HuH-7 (cell line): Measurements from ENCODE around the gene TGFBR3.

ENCODE experiments used
- DNase-seq: peaks from one replicate; pipeline ENCODE4 v3.0.0; 2011; ENCODE audit warnings: low spot score

TGFBR3 gene

DNA sequence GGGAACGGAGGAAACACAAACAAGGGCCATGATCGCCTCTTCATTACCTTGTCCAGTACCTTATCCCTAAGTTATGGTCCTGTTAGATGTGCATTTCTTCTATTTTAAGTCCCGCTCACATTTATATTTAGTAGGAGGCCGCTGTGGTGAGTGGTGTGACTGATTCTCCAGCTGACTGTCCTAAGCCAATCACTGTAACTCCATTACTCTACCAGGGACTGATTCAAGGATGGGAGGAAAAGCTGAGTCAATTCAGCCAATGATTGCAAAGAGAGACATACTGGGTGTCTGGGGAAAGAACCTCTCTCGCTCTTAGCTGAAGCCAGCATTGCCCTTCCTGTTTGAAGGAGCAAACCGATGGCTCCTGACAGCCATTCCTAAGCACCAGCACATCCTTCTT, 59.7 kb downstream of the TGFBR3 start:
- no peak for DNase-seq

DNA sequence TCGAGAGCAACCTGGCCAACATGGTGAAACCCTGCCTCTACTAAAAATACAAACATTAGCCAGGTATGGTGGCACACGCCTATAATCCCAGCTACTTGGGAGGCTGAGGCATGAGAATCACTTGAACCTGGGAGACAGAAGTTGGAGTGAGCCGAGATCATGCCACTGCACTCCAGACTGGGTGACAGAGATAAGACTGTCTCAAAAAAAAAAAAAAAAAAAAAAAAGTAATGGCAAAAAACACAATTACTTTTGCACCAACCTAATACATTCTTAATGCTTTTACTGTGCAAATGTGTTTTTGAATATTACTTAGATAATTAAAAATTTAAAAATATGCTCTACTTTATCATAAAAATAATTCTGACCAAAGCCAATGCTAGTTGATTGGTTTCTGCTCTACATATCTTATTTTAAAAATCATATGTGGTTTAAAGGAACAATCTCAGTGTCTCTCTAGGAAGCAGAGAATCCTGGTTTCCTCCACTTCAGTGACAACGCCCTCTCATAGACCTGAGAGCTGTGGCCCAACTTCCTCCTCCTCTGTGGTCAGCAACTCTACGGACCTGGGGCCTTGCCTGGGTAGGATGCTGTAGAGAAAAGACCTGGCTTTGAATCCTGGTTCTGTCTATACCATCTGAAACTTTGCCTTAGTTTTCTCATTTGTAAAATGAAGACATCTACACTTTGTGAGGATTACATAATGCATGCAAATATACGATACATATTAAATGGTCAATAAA, 64.7 kb downstream of the TGFBR3 start:
- DNase-seq = no peak

DNA sequence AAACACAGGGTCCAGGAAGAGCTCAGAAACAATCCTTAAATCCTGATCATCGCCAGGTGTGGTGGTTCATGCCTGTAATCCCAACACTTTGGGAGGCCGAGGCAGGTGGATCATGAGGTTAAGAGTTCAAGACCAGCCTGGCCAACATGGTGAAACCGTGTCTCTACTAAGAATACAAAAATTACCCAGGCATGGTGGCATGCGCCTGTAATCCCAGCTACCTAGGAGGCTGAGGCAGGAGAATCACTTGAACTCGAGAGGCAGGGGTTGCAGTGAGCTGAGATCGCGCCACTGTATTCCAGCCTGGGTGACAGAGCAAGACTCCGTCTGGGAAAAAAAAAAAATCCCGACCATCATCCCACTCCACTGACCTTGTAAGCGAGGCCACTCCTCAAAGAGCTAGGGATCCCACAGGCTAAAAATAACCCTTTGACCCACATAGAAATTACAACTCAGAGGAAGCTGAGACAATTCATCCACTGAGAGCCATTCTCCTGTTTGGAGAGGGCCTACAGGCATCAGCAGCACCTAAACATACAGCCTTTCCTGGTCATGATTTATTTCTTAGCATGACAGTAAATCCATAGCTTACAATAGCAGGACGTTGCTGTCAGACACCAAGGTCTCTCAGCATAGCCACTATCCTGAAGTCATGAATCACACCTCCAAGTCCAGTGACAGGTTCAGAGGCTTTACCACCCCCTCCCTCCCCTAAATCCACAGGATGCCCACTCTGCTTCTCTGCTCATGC, 66.7 kb downstream of the TGFBR3 start:
- no peak for DNase-seq

DNA sequence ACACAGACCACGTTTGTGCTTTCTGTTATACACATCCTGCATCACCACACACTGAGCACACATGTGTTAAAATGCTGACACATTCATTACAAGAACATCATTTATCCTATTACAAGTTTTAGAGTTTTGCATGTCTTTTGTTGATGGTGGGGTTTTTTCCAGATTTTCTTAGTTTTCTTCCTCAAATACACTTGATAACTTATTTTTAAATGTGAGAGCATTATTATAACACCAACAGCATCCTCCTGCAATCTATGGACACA, 67.3 kb downstream of the TGFBR3 start:
- DNase-seq = no peak

DNA sequence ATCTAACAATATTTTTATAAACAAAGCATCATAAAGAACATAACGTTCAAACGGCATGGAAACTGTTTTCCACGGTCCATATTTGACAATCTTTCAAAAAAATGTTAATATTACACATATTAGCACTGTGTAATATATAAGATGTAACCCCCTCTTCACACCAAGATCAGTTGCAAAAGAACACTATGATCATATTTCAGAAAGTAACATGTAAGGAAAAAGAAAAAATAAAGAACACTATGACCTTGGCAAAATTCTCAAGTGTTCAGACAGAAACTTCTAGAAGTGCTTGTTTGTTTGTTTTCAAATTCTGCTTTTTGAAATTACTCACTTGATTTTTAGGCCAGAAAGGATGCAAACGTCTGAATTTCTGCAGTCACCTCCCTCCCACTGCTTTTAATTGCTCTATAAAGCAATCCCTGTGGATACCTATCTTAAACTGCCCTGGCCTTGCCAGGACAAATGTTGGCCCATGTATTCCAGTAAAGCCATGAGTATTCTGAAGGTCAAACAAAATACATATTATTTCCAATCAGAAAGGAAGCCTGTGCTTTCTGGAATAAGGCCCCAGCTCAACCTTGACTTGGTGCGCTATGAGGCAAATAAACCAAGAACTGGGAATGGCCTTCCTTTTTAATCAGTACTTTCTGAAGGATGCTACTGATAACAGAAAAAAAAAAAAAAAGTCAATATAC, 68.6 kb downstream of the TGFBR3 start:
- DNase-seq = no peak

DNA sequence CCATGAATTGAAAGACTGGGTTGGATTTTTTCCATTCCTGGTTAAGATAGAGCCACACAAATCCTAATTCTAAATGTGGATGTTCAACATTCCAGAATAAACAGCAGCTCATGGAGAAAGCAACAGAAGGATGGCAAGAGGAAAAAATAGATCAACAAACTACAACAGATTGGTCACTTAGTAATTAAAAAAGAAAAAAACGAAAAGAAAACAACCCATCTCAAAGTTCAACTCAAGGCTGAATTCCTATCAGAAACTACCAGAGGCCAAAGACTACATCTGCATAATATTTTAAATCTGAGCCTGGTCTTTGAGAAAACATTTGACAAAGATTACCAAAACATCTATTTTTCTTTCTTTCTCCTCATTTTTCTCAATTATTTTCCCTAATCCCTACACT, 69.9 kb downstream of the TGFBR3 start:
- no peak for DNase-seq

DNA sequence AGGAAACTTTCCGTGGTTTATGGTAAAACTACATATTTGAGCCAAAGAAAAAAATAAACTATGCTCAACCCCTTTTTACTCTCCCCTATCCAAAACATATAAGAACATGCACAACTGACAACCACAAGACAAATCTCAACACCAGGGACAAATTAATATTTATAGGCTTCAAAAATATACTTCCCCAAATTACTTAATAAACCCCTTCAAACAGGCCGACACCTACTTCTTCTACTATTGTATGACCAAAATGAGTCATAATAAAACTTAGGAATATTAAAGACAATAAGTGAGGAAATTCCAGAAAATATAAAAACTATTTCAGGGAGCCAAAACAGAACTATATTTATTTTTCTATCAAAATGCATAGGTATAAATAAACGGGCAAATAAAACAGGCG, 71.5 kb downstream of the TGFBR3 start:
- no peak for DNase-seq

DNA sequence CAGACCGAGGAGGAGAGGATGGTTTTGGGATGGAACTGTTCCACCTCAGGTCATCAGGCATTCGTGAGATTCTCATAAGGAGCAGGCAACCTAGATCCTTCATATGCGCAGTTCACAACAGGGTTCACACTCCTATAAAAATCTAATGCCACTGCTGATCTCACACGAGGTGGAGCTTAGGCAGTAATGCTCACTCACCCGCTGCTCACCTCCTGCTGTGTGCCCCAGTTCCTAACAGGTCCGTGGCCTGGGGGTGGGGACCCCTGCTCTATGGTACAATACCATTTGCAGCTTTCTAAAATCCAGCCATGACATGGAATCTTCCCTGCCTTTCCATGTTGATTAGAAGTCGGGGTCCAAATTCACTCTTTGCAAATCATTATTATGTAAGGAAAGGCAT, 72.1 kb downstream of the TGFBR3 start:
- DNase-seq = no peak

DNA sequence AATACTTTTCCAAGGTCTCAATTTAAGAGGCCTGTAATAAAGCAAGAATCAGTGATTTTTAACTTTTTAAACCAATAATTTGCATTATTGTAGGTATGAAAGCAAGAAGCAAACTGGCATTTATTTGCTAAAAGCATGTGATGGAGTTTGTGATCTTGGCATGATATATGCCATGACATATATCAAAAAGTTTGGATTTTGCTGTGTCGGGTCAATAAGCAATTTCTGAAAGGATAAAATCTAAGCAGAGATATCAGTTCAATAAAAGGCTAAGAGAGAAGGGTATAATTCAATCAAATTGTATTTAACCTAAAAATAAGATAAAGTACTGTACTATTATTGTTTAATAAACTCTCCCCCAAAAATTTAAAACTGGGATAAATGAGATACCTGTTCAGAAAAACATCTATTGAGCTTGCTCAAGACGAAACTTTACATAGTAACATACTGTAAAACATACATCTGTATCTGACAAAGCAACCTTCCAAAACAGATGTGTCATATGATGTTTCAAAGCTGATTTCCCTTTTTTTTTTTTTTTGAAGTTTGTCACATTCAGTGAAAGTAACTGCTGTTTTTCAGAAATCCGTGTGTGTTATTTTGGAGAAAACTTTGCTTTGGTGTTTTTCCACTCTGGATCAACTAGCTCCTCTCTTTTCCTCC, 74.5 kb downstream of the TGFBR3 start:
- no peak for DNase-seq

DNA sequence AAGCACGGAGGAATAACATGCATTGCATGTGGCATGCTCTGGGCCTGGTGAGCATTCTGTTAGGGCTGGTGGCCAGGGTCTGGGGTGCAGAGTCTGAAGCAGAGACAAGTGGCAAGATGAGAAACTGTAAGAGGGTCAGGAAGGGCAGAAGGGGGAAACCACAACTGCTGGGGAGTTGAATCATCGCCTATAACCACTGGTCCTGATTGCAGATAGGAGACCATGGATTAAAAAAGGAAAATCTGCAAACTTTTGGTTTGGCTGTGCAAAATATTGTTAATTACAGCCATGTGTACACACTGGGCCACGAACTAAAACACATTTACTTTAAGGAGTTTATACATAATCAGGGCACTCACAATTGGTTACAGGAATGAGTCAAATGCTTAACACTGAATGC, 76.6 kb downstream of the TGFBR3 start:
- no peak for DNase-seq

DNA sequence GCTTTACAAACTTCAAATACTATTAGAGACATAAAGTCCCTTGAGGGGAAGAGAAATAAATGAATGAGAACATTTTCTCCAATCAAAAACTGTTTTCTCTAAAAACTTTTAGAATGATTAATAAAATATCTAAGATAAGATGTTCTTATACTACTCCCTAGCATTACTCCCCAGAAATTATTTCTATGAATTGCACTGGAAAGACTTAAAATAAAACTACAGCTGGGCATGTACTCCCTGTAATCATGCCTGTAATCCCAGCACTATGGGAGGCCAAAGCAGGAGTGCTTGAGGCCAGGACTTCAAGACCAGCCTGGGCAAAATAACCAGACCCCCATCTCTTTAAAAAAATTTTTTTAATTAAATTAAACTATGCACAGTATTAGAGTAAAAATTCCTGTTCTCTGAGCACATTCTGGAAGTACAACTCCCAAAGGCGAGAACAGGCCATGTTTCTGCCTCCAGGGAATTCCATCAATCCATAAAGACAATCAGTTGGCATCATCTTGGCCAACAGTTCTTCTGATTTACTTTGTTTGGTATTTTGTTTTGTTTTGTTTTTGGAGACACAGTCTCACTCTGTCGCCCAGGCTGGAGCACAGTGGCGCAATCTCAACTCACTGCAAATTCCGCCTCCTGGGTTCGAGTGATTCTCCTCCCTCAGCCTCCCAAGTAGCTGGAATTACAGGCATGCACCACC, 77.9 kb downstream of the TGFBR3 start:
- DNase-seq = no peak

DNA sequence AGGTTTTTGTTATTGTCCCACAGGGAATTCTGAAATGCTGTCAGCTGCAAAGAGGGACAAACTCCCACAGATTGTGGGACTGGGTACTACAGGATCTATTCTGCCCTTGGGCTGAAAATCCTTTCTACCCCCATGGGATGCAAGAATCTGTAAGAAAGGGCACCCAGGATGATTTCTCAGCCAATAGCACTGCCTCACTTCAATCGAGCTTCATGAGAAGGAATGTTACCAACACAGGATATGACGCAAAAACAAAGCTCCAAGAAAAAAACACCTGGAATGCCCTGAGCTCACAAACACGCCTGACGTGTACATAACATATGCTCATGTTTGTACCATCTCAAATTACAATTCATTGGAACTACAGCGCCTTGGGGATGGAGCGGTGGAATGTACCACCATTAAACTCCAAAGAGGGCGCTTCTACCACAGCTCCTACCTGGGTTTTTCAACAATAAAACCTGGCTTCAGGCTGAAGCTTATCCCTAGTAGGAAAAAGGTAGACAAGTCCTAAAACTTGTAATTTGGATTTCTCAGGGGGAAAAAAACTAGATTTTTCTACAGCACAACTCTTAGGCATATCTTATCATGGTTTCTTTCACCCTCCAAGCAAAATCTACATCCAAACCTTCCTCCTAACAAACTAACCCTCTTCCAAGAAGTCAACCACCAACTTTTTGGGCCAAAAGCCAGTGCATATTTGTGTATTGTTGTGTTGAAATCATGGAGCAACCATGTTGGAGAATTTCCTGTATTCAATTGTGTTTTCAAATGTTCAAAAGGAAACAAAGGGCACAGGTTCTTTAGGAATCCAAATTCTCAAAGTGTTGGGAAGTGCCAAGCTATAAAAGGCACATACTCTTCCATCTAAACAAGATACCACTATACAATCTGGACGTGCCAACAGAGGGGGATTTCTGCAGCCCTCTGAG, 78.9 kb downstream of the TGFBR3 start:
- no peak for DNase-seq

DNA sequence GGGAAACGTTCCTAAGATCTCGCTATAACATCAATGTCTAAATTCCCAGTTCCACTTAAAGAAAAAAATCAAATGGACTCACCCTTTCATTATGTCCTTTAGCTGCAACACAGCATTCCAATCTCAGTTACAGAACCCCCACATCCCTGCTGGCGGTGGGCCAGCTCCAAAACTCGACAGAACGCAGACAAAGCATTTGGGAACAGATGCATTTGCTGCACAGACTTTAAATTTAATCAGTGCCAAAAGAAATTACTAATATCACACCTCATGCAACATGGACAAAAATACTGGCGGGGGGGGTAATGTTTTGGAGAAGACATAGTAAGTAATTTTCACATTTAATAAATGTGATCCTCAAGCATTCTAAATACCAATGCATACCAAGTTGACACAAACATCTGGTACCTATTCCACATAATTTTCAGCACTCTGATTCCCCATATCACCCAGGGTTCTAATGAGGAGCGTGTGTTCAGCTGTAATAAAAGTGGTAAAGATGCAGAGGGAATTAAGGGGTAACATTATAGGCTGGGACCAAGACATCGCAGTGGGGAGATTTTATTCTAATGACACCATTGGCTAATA, 79.7 kb downstream of the TGFBR3 start:
- no peak for DNase-seq

DNA sequence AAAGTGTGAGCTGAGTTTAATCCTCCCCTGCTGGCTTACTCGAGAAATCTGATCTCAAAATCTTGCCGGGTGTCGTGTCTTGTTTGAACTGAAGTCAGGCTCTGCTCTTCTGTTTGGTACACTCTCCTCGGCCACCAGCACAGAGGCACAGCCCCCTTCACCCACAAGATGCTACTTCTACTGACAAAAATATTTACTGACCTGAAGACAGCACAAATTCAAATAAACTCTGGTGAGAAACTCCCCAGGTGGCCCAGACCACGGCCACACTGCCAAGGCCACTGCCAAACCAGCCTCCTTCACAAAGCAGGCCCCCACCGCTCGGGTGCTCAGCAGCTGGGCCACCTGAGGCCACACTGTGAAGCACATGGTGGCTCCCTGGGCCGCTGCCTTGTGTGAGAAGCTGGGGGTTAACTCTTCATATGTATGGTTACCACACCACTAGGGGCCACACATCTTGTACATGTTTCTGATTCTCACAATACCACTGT, 80.6 kb downstream of the TGFBR3 start:
- DNase-seq = no peak

DNA sequence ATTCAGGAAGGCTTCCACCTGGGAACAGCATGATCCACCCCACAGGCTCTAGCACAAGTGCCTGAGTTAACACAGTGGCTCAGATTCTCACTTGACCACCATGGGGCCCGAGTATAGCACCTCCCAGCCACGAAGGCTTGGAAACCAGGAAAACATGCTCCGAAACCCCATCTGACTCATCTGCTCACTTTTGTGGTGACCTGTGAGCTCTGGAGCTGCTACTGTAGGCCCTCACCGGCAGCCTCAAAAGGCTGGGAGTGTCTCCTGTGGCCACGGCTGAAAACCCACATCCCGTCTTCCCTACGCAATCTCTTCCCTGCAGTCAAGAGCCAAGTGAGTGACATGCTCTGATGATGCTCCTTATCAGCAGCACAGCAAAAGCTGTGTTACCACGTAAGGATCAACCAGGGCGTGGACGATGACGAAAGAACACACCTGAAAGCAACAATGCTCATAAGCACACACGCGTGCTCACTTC, 81.4 kb downstream of the TGFBR3 start:
- no peak for DNase-seq

DNA sequence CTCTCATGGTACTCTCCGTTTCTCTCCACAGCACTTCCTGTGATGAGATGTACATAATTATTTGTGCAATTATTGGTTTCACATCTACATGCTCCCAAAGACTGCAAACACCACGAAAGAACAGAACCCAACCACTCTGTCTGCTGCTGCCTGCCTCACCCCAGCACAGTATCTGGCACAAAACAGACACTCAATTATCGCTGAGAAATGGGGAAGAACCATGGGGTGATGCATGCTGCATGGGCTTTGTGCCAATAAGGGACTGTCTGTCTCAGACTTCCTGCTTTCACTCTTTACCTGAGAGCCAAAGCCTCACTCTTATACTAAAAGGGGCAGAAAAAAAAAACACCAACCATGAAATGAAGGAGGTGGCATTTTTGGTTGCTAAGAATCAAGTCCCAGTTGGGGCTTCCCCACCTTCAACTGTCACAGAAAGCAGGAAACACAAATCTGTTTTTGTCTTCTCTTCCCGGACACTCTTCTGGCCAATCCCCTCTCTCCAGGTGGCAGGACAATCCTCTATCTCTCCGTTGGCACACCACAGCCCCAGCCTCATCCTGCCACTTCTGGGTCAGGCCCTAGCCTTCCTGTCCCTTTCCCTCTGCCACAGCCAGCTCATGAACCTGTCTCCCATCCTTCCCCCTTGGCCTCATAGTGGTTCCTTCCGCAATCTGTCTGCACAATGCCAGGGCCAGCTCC, 82.0 kb downstream of the TGFBR3 start:
- DNase-seq = no peak

DNA sequence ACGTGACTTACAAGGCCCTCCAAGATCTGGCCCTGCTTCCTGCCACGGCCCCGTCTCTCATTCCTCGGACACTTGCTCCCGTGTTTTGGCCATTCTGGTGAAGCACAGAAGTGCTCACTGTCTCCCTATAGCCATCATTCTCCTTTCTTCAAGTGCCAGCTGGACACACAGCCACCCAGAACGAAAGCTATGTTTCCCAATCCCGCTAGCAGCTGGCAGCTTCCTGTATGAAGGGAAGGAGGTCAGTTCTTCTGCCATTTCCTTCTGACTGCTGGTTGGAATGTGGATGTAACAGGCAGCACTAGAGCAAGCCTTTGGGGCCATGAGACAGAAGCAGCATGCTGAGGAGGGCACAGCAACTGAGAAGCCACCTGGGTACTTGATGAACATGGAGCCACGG, 82.8 kb downstream of the TGFBR3 start:
- no peak for DNase-seq

DNA sequence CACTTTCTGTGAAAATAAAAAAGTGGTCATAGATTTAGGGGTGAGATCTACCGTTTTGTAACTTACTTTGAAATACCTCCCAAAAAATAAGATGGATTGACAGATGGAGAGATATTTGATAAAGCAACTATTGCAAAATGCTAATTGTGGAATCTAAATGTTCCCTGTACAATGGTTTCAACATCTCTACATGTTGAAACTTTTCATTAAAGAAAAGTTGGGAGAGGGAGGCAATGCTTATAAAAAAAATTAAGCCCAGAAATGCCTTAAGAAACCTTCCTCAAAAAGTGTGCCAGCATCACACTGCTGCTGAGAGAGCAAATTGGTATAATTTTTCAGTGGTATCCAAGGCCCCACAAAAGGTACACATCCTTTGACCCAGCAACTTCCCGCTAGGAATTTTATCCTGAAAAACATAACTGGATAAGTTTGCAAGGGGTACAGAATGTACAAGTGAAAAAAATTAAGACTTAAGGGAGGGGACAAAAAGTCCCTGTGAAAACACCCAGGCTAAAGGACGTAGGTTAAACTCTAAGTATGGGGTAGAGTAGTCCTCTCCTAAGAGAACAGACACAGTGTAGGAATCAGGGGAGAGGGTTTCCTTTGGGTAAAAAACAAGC, 84.3 kb downstream of the TGFBR3 start:
- DNase-seq = no peak

DNA sequence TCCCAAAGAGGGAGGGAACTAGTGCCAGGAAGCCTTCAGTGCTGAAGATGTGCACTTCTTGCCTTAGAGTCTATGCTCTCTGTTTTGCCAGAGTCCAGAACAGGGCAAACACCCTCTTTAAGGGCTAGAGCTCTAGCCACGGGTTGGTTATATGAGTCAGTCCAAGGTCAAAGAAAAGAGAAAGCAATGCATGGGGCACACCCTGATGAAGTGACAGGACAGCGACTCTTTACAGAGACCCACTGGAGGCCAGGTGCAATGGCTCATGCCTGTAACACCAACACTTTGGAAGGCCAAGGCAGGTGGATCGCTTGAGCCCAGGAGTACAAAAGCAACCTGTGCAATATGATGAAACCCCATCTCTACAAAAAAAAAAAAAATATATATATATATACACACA, 86.1 kb downstream of the TGFBR3 start:
- no peak for DNase-seq
